ENCODE results near the gene QRICH1.

QRICH1 gene

DNA sequence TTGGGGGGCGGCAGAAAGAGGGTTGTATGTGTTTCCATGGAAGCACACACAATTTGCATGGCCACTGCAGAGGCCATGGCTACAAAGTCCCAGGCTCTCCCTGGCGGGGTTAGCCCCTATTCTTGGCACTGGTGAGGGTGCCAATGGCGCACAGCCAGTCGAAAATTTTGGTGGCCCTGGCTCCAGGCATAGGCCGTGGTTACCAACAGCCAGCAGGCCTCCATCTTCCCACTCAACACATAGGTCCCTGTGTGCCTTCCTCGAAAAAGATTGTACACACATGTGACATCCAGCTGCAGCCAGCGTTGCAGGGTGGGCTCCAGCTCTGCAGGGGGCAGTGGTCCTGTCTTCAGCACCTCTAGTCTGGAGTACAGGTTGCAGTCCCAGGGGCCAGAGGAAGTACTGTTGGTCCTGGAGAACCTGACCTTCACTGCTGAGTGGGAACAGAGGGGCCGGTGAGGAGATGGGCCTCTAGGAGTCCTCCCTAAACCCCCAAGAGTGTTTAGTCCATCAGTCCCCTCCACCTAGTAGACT lies 96.7 kb downstream of the QRICH1 start:
- no peak for DNase-seq

DNA sequence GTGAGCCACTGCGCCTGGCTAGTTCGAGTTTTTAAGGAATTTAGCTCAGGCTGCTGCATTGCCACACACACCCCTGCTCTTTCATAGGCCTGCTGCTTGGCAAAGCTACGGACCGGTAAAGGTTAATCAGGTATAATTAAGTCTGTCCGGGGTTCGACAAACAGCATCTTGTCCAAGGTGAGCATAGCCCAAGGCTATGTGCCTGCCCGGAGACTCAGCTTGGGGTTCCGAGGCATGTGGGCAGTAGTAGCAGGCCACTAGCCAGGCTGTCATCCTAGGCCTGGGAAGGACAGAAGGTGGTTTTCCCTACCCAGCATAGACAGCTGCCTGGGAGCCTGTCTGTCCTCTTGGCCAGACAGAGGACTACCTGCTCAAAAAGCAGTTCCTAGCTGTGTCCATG lies 97.2 kb downstream of the QRICH1 start:
- no peak for DNase-seq

DNA sequence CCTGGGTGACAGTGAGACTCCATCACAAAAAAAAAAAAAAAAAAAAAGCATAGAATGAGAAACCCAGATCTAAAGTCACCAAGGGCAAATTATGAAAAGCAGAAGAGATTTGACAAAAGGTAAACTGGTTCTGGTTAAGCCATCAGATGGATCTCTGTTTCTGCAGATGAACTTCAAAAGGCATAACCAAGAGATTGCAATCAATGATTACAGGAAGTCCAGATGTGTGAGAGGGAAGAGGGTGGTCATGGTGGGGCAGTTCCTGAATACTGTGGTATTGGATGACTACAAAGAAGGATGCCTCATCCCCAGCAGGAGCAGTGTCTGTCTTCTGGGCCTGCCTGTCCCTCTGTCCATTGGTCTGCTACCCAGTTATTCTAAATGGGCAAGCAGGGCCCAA lies 100.0 kb downstream of the QRICH1 start:
- DNase-seq: no peak

DNA sequence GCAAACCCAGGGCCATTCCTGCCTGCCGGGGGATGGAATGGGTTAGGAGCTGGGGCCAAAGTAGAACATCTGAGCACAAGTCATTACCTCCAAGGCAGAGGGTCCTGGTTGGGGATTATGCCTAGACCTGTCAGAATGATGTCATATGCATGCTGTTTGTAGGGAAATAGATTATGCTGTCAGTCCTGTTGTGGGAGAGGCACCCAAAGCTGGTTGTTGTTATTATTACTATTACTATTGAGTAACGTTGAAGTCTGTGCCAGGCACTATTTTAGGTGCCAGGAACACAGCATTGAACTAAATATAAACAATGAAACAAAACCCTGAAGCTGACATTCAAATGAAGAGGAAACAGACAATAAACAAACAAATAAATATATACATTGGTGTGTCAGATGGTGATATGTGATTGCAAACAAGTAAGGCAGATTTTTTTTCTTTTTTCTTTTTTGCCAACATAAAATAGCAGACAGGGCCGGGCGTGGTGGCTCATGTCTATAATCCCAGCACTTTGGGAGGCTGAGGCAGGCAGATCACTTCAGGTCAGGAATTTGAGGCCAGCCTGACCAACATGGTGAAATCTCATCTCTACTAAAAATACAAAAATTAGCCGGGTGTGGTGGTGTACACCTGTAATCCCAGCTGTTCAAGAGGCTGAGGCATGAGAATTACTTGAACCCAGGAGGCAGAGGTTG lies 101.9 kb downstream of the QRICH1 start:
- no peak for DNase-seq

DNA sequence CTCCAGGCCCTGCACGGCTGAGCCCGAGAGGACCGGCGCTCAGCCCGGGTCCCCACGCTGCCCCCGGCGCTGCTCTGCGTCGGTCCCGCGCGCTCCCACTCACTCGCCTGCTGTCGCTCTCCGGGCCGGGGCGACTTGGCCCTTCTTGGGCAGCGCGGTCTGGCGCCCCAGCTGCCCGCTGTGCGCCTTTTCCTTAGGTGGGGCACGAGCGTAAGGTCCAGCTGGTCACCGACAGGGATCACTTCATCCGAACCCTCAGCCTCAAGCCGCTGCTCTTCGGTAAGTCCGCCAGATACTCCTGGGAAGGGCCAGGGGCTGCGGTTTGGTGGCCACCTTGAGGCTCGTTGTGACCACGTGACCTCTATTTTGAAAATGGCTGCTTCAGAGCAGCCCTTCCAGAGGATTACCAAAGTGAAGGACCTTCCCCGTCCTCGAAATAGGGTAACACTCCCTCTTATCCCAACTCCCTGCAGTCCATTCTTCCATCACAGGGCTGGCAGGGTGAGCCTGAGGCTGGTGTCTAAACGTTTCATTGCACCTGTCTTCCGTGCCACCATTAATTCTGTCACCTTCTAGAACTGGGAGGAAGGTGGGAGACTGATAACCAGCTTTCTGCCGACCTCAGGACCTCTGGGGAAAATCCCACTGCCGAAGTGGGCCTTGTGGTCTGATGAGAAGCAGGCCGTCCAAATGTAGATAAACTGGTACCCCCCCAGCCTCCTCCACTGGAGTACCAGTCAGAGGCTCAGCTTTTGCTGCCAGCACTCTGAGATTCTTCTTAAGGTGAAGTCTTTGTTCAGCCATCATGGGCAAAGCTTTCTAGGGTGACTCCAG lies 103.0 kb downstream of the QRICH1 start:
- DNase-seq: peak; percentile 2

DNA sequence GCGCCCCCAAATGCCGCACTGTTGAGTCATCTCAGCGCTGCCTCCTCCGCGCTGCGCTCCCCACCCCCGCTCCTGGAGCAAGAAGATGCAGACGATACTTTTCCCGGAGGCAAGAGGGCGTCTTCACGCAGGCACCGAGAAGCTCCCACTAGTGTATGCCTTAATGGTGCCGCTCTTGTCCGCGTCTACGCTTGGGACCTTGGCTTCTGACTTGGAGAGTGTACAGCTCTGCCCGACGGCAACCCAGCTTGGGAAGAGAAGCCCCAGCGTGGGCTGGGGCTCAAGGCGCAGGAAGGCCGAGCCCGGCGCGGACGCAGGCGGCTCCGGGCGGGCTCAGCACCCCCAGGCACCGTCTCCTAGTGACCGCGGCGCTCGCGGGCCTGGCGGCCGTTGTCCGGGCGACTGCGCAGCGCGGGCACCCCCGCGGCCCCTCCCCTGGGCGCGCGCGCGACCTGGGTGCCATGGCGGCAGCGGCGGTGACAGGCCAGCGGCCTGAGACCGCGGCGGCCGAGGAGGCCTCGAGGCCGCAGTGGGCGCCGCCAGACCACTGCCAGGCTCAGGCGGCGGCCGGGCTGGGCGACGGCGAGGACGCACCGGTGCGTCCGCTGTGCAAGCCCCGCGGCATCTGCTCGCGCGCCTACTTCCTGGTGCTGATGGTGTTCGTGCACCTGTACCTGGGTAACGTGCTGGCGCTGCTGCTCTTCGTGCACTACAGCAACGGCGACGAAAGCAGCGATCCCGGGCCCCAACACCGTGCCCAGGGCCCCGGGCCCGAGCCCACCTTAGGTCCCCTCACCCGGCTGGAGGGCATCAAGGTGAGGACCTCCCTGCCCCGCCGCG lies 103.9 kb downstream of the QRICH1 start, which contains the start of gene P4HTM:
Gene P4HTM, plus strand, starts transcription at position 446 of the 840 bp plus-strand sequence. Its CDS starts 16 bp downstream, at position 462.
- DNase-seq: peak; percentile 62

DNA sequence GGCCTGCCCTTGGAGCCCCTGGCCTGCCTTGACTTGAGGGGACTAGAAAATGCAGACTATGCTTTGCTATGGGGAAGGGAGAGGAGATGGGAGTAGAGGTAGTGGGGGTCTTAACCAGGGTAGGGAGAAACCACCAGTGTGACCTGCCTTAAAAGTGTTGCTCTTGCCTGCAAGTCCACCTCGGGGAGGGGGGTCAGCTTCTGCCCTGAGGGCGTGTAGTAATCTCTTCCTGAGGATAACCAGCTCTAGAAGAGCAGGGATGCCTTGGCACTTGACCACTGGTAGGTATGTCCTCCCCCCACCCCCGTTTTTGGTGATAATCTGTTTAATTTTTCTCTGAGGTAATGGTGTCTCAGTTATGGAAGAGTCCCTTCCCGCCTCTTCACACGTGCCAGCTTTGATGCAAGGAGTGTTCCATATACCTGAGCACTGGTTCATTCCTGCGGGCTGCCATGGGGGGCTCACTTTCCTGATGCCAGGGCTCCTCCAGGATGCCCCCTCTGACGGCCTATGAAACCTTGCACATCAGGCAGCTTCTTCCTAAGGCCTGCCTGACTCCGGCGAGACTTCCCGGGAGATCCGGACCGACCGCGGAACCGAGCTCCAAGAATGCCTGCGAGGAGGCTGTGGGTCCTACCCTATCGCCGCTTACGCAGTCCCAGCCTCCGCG lies 104.6 kb downstream of the QRICH1 start:
- peak; percentile 60 for DNase-seq

DNA sequence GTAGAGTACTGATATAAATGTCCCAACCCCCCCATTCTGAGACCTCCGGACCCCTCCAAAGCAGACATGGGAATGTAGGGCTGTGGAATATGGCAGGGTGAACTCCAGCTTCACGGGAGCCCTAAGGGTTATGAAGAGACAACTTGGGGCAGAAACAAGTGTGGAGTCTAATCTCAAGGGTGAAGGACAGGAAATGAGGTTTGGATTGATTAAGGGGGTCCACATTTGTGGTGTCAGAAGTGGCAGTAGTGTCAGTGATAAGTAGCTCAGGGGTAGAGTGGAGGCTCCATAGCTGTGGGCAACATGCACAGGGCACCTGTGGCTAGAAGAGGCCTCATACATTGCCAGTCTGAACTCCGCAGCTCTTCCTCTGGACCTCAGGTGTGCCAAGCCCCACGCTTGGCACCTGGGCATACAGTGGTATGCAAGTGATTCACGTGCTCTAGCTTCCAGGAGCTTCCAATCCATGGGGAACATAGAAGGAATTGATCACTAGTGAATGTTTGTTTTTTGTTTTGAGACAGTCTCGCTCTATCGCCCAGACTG lies 108.0 kb downstream of the QRICH1 start:
- no peak for DNase-seq

DNA sequence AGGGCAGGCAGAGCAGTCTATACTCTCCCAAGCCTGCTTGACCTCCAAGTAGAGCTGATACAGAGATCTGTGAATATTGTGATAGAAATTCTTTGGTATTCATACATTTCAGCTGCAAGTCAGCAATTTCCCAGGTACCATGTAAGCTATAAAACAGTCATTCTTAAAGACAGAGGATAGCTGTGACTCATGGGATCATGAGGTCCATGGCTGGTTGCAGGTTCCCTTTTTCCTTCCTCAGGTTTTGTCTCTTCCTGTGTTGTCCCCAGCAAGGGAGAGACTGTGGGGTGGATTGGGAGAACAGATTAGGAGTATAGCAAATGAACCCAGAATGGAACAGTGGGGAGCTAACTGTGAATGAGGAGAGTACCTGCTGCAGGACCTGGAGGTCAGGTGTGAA lies 109.2 kb downstream of the QRICH1 start:
- no peak for DNase-seq

DNA sequence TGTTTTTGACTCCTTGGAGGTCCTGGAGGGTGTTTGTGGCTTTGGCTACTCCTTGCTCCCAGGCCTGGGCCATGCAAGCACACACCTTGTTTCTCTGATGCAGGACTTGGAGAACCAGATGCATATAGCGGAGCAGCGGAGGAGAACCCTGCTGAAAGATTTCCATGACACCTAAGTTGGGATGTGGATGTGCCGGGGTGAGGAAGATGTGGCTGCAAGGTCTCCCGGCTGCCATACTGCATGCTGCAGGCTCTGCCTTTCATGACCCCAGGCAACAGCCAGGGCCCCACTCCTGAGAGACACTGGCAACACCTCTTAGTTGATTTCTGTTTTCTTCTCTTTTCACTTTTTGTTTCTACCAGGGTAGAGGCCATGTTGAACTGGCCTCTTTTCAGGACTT lies 110.8 kb downstream of the QRICH1 start:
- DNase-seq: no peak

DNA sequence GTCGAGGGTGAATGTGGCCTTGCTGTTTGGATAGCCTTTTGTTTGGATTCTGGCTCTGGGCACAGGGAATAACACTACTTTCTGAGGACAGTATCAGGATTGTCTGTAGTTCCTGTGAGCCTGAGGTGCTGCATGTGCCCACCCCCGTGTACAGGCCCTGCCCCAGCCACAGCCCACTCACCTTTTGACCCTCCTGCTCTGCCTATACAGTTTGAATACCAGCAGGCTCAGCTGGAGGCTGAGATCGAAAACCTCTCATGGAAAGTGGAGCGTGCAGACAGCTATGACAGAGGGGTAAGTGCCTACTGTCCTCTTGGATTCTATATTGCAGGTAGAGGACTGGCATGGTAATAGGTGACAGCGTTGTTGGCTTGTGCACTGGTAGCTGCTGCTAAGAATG lies 111.2 kb downstream of the QRICH1 start:
- no peak for DNase-seq

DNA sequence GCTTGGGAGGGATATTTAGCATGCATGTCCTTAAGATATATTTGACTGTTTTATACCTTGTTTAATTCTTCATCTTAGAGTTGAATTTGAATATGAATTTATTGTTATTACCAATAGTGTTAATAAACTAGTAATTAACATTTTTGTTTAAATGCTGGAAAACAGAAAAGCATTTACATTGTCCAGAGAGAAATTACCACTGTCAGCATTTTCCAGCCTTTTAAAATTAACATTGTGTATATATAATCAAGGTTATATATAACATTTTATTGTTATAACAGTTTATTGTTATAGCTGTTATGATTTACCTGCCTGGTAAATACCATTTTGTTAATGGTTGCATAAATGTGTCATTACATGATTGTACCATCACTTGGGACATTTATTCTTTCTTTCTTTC lies 111.9 kb downstream of the QRICH1 start:
- no peak for DNase-seq

DNA sequence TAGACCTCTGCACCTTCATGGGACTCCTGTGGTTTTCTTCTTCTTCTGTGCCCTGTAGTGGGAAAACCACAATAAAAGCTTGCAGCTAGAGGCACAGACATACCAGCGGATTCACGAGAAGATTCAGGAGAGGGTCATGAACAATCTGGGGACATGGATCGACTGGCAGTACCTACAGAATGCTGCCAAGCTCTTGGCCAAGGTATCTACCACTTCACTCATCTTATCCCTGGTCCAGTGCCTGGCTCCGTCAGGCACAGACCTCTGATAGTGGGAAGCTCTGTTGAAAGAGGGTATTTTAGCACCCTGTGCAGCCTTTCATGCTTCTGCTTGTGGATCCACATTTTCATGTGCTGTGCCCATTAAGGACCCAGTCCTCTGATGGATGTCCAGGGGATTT lies 113.6 kb downstream of the QRICH1 start:
- no peak for DNase-seq

All from NCI-H2171 treated with DMSO at 0.1 percent for 48 hours (cell line).